Stomach (tissue), 9 donors: ENCODE measurements around the gene ALS2CL. TPM values are rescaled to one million over a fixed set of nuclear protein-coding genes. Genes with fewer than 3 reads are reported as not detected.
A peak's percentile ranks its signal among the peaks of the same experiment; 100 is the strongest.

Experiments
- DNase-seq, 2 donors: peaks; one replicate each; pipeline versions ENCODE4 v3.0.0 to v3.0.0-alpha.2; 2013 to 2019
- H3K27ac ChIP-seq, 5 donors: fragments of 200-600 bp in 4 of 5; sonication (generic) in 4 of 5; one replicate each; pipeline ENCODE4 v1.5.1; 2013 to 2019; ENCODE audit warnings: mild to moderate bottlenecking in 1 of 5, moderate library complexity in 1 of 5
- H3K27me3 ChIP-seq, 3 donors: fragments of 200-600 bp; sonication (generic); one replicate each; pipeline ENCODE4 v1.5.1; 2017 to 2019; ENCODE audit warnings: mixed run types in 1 of 3
- H3K36me3 ChIP-seq, 4 donors: fragments of 200-600 bp; sonication (generic); 1 replicate in 3 of 4; 2 replicates in 1 of 4; pipeline ENCODE4 v1.5.1; 2016 to 2019
- H3K4me1 ChIP-seq, 4 donors: fragments of 200-600 bp; sonication (generic); one replicate each; pipeline ENCODE4 v1.5.1; 2016 to 2019
- H3K4me3 ChIP-seq, 4 donors: fragments of 200-600 bp; sonication (generic) in 3 of 4; one replicate each; pipeline ENCODE4 v1.5.1; 2016 to 2019; ENCODE audit warnings: mild to moderate bottlenecking in 1 of 4
- H3K9me3 ChIP-seq, 4 donors: fragments of 200-600 bp; sonication (generic); one replicate each; pipeline ENCODE4 v1.5.1; 2016 to 2019
- EP300 ChIP-seq: sonication (generic); formaldehyde crosslinking; IDR thresholded peaks from one replicate; pipeline ENCODE4 v1.6.1; 2017; ENCODE audit warnings: antibody characterized with exemption
- POLR2A ChIP-seq, 4 donors: fragments of 450-650 bp; IDR thresholded peaks; one replicate each; pipeline ENCODE4 v1.6.1; 2016; ENCODE audit warnings: antibody characterized with exemption in 4 of 4, control low read depth in 2 of 4, mild to moderate bottlenecking in 1 of 4, moderate library complexity in 1 of 4
- POLR2AphosphoS5 ChIP-seq, 3 donors: sonication (generic); formaldehyde crosslinking; IDR thresholded peaks; one replicate each; pipeline ENCODE4 v1.6.1; 2016; ENCODE audit warnings: antibody characterized with exemption in 3 of 3
- WGBS, 5 donors: extraction: QIAGEN DNeasy Blood & Tissue Kit in 3 of 5; methylation state at CpG; one replicate each; pipeline versions ENCODE4 v1.1.5 to v1.1.7; 2013 to 2018; 5-methylcytosine and 5-hydroxymethylcytosine counted together
- intact Hi-C: fragments of 100-400 bp; cut with DNase I; formaldehyde crosslinking; loops from one replicate; pipeline ENCODE4 v1.15.1; 2023; ENCODE audit warnings: low total_unique reads
- polyA plus RNA-seq, 3 donors: library from polyadenylated mRNA; stranded (reverse); fragments of 200-250 nt; gene quantifications; one replicate each; pipeline ENCODE4 v1.2.3, GENCODE V29; 2013
- total RNA-seq, 5 donors: library from RNA; depleted of rRNA; stranded (reverse); fragments of >200 nt; gene quantifications; one replicate each; pipeline versions ENCODE4 v1.1.0 to v1.2.3, GENCODE V29; 2014 to 2016
- TF ChIP-seq, protein P1 (sequence below), 7 experiments: fragments of 450-650 bp in 4 of 7; fragments of 200-600 bp in 3 of 7; sonication (generic) in 3 of 7; IDR thresholded peaks; one replicate each; pipeline ENCODE4 v1.5.1; 2016 to 2019; ENCODE audit warnings: antibody characterized with exemption in 7 of 7, control low read depth in 2 of 7, mild to moderate bottlenecking in 1 of 7
- donor health status: healthy with polysubstance abuse.
- donor health status: Bipolar disorder and iron deficiency.
- donor health status: healthy.

The ALS2CL gene
- total and polyA plus RNA-seq, 8 donors = 5.3 to 107 (median 47.8) TPM

DNA sequence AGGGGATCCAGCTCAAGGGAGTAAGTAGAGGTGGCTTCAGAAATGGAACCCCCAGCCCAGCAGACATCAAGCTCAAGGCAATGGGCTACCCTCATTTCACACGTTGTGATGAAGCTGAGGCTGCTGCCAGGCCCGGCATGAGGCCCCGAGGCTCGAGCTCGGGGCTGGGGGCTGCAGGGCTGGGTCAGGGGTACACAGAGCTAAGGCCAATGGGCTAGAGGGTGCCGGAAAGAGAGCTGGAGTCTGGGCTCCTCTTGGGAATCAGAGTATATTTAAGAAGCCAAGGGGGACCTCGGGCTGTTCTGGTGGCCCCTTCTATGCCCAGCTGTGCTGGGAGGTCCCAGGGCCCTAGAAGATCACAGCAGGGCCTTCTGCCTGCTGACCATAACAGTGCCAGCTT, 16.8 kb upstream of the ALS2CL start:
- DNase-seq = no peak
- Histone ChIP-seq H3K9me3 (no peaks in the 10 kb centered on the region), H3K36me3 (no peaks in the 10 kb centered on the region), H3K4me1 (peaks cover 0 to 1% (median 0%) of the 10 kb centered on the region in 4 donors), H3K4me3 (no peak overlapping the region), H3K27me3 (no peaks in the 10 kb centered on the region), H3K27ac (no peak overlapping the region)
- intact Hi-C loops = no loop called here
- WGBS, 5 donors = 74 to 86% (median 80%) methylated on average over 7 of the region's 7 CpGs
- TF ChIP-seq, protein P1, sequence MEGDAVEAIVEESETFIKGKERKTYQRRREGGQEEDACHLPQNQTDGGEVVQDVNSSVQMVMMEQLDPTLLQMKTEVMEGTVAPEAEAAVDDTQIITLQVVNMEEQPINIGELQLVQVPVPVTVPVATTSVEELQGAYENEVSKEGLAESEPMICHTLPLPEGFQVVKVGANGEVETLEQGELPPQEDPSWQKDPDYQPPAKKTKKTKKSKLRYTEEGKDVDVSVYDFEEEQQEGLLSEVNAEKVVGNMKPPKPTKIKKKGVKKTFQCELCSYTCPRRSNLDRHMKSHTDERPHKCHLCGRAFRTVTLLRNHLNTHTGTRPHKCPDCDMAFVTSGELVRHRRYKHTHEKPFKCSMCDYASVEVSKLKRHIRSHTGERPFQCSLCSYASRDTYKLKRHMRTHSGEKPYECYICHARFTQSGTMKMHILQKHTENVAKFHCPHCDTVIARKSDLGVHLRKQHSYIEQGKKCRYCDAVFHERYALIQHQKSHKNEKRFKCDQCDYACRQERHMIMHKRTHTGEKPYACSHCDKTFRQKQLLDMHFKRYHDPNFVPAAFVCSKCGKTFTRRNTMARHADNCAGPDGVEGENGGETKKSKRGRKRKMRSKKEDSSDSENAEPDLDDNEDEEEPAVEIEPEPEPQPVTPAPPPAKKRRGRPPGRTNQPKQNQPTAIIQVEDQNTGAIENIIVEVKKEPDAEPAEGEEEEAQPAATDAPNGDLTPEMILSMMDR (IDR thresholded peaks at IDR 0.05) = no peak

DNA sequence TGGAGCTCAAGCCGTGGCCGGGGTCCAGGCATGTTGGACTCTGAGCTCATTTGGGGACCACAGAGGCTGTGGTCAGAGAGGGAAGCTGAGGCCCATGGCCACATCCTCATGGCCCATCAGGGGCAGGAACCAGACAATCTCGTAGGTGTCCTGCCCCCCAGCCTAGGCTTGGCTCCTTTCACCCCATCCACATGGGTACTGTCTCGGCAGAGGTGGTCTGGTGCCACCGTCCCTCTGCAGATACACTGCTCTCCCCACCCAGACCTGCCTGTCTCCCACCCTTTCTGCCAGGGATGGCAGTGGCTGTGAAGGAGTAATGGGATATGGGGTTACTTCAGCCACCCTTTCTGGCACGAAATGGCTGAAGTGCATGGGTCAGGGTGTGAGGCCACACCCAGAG, 16.2 kb upstream of the ALS2CL start:
- Histone ChIP-seq H3K36me3 (no peaks in the 10 kb centered on the region), H3K27ac (no peak overlapping the region), H3K9me3 (no peaks in the 10 kb centered on the region), H3K4me1 (peaks cover 0 to 5% (median 0%) of the 10 kb centered on the region in 4 donors), H3K4me3 (no peak overlapping the region), H3K27me3 (no peaks in the 10 kb centered on the region)
- TF ChIP-seq POLR2AphosphoS5 (IDR thresholded peaks at IDR 0.05) (no peak), POLR2A (IDR thresholded peaks at IDR 0.05) (no peak), EP300 (no peak)
- TF ChIP-seq, protein P1 (IDR thresholded peaks at IDR 0.05) = no peak
- no peak for DNase-seq
- 80 to 89% (median 86%) methylated on average over 4 to 6 of the region's 6 CpGs for WGBS, 5 donors
- intact Hi-C loops = loop anchor here (5.0 kb wide), 1 partner anchor 193 kb away; no protein-coding TSS in a partner anchor

DNA sequence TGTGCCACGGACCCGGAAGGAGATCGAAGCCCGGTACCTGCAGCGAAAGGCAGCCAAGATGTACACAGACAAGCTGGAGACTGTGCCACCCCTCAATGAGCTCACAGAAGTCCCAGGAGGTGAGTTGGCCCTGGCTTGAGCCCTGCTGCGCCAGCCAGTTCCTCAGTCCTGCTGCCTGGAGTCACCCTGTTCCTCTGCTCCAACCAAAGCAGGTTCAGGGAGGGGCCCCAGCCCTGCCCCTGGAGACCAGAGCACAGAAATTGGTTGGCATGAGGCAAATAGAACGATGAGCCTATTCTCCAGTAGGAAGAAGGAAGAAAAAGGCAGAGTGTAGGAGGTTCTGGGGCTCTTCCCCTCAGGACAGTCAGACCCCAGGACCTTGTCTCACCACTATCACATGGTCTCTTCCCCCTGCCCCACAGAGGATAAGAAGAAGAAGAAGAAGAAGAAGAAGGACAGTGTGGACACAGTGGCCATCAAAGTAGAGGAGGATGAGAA, 15.7 kb upstream of the ALS2CL start:
- WGBS, 5 donors = 87 to 93% (median 91%) methylated on average over 7 of the region's 7 CpGs
- no peaks in the 10 kb centered on the region for H3K36me3 ChIP-seq
- TF ChIP-seq, protein P1 (IDR thresholded peaks at IDR 0.05) = no peak
- no peak for TF ChIP-seq EP300
- TF ChIP-seq POLR2A (IDR thresholded peaks at IDR 0.05) = no peak
- TF ChIP-seq POLR2AphosphoS5 (IDR thresholded peaks at IDR 0.05) = no peak
- H3K4me3 ChIP-seq = no peak overlapping the region
- H3K27me3 ChIP-seq = no peaks in the 10 kb centered on the region
- no peak overlapping the region for H3K27ac ChIP-seq
- H3K4me1 ChIP-seq = peaks cover 0 to 5% (median 0%) of the 10 kb centered on the region in 4 donors
- H3K9me3 ChIP-seq = no peaks in the 10 kb centered on the region
- intact Hi-C loops = loop anchor here (5.0 kb wide), 1 partner anchor 193 kb away; no protein-coding TSS in a partner anchor
- no peak for DNase-seq

DNA sequence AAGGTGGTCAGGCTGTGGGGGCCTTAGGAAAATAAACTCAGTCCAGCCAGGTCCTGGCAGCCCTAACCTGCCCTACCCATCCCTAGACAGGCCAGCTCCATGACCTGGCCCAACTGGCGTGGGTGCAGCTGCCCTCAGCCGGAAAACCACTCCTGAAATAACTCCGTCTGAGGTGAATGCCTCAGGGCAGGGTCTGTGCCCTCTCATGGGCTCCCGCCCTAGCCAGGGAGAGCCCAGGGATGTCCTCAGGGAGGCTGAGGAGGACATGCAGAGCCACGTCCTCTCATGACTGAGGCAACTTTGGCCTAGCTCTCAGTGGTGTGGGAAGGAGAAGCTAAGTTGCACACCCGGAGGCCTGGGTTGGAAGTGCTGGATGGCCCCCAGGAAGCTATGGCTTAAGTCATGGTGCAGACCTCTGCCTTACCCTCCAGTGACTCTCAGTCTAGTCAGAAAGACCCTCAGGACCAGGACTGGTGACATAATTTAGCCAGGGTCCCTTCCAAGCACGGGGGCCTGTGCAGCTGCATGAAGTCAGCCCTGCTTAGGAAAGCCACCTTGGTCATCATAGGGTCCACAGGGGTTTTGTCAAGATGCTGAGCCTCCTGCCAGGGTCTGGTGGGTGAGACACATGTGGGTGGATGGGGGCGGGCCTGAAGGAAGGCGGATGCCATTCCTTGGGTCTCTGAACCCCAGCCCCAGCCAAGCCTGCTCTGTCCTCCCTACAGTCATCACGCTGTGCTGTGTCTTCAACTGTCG, 15.1 kb upstream of the ALS2CL start:
- no peak for TF ChIP-seq POLR2A (IDR thresholded peaks at IDR 0.05)
- TF ChIP-seq EP300 = no peak
- TF ChIP-seq, protein P1 (IDR thresholded peaks at IDR 0.05) = no peak
- no peak for TF ChIP-seq POLR2AphosphoS5 (IDR thresholded peaks at IDR 0.05)
- H3K27me3 ChIP-seq = no peaks in the 10 kb centered on the region
- H3K4me1 ChIP-seq = peaks cover 0 to 5% (median 0%) of the 10 kb centered on the region in 4 donors
- peak in 1 of 2 donors; percentile 3 for DNase-seq
- no peaks in the 10 kb centered on the region for H3K9me3 ChIP-seq
- WGBS, 5 donors = 82 to 86% (median 84%) methylated on average over 6 to 11 of the region's 11 CpGs
- H3K4me3 ChIP-seq = no peak overlapping the region
- intact Hi-C loops = loop anchor here (5.0 kb wide), 1 partner anchor 194 kb away; no protein-coding TSS in a partner anchor
- H3K36me3 ChIP-seq = no peaks in the 10 kb centered on the region
- H3K27ac ChIP-seq = no peak overlapping the region
